ENCODE results near the gene EPS15. TPM values are rescaled to one million over a fixed set of nuclear protein-coding genes. Genes with fewer than 3 reads are reported as not detected.

Gene EPS15
- total and polyA plus RNA-seq, 2 of the 8 experiments (the other 6 are each of a cell fraction or from before 2014, with no cell fraction given): 15.9 to 57.2 TPM

GRCh38 chr1:51421964-51422363 is 97.1 kb downstream of the EPS15 start:
- Histone ChIP-seq H3K4me1 (replicated peaks in 1 of 4; ENCODE audit: control insufficient read depth in 3 of 4, insufficient read depth in 4 of 4, low read length in 3 of 4) (peaks cover 0 to 8% (median 7%) of the 10 kb centered on the region in 4 experiments; a peak in 4 of 7 replicates), H2BK5ac (ENCODE audit: low read depth, low read length) (no peak overlapping the region), H3K18ac (ENCODE audit: extremely low read depth, low read length) (no peak overlapping the region; the same call in 1 of the 2 replicates), H2BK12ac (ENCODE audit: low read depth, low read length) (no peak overlapping the region; the same call in 1 of the 2 replicates), H3K27ac (ENCODE audit: low read depth, low read length) (peak overlapping the region; percentile 74; the same call in 1 of the 2 replicates), H3K79me1 (ENCODE audit: low read depth, low read length) (no peaks in the 10 kb centered on the region), H3K23me2 (ENCODE audit: low read depth, low read length) (no peaks in the 10 kb centered on the region), H4K20me1 (replicated peaks in 1 of 2; ENCODE audit: control insufficient read depth in 1 of 2, insufficient read depth in 2 of 2, low read length in 2 of 2) (no peaks in the 10 kb centered on the region), H3K4me3 (ENCODE audit: extremely low read depth in 1 of 4, insufficient read depth in 2 of 4, low read depth in 3 of 4, low read length in 4 of 4) (peak overlapping the region in 3 of 4 experiments; percentile 14 to 75 (median 41); a peak in 5 of 8 replicates), H3K14ac (ENCODE audit: insufficient read length) (no peak overlapping the region), H3K23ac (ENCODE audit: insufficient read length) (no peak overlapping the region), H4K91ac (replicated peaks; ENCODE audit: insufficient read length, low read length) (no peak overlapping the region), H4K5ac (ENCODE audit: insufficient read length, low read depth, low read length) (peak overlapping the region; percentile 98), H2BK15ac (ENCODE audit: low read length) (no peak overlapping the region), H3K56ac (replicated peaks; ENCODE audit: insufficient read length, low read depth, low read length) (no peak overlapping the region), H3K79me2 (ENCODE audit: control insufficient read depth in 1 of 2, insufficient read depth in 2 of 2, low read length in 2 of 2) (peaks cover 0 to 48% of the 10 kb centered on the region in 2 experiments; a peak in 2 of 4 replicates), H2BK20ac (ENCODE audit: low read length) (no peak overlapping the region), H3K27me3 (replicated peaks in 1 of 4; ENCODE audit: control insufficient read depth in 3 of 4, extremely low read depth in 1 of 4, insufficient read depth in 3 of 4, low read length in 3 of 4) (no peaks in the 10 kb centered on the region), H3K36me3 (ENCODE audit: control insufficient read depth in 2 of 4, insufficient read depth in 4 of 4, low read length in 3 of 4) (no peaks in the 10 kb centered on the region; a peak in 1 of 8 replicates), H3K4me2 (ENCODE audit: insufficient read depth in 1 of 2, low read depth in 2 of 2, low read length in 2 of 2) (peak overlapping the region; percentile 58 to 66), H3K4ac (replicated peaks; ENCODE audit: insufficient read length, low read depth, low read length) (no peak overlapping the region), H2AFZ (ENCODE audit: low read length) (no peak overlapping the region), H4K8ac (ENCODE audit: extremely low read depth, insufficient read depth, low read length) (no peak overlapping the region), H3K9ac (replicated peaks in 1 of 4; ENCODE audit: extremely low read depth in 1 of 4, low read depth in 3 of 4, low read length in 3 of 4) (no peak overlapping the region; a peak in 1 of 7 replicates), H3K9me3 (ENCODE audit: insufficient read depth in 2 of 2, low read depth in 1 of 2, low read length in 1 of 2) (no peaks in the 10 kb centered on the region), H2AK5ac (ENCODE audit: low read depth, low read length) (no peak overlapping the region), H2BK120ac (replicated peaks; ENCODE audit: low read depth, low read length) (no peak overlapping the region)
- FAIRE-seq (peak; percentile 88), DNase-seq (ENCODE audit: low read depth in 1 of 2, low spot score in 2 of 2) (no peak)
- ChIA-PET CTCF (ENCODE audit: partially characterized antibody) (interaction anchor here (0.6 to 1.1 kb wide), 4 partner anchors 8 to 205 kb away, joined by 3 to 4 read pairs (median 3); no protein-coding TSS in a partner anchor), POLR2A (ENCODE audit: partially characterized antibody) (interaction anchor here (1.3 to 3.1 kb wide), 7 partner anchors 9 to 634 kb away, joined by 3 to 16 read pairs (median 5); partner anchors contain the start of gene BTF3L4)
- TF ChIP-seq NRF1 (IDR thresholded peaks at IDR 0.05; ENCODE audit: low read depth, low read length): no peak
- TF ChIP-seq SP2 (IDR thresholded peaks at IDR 0.05; ENCODE audit: low read length): no peak
- no peak for TF ChIP-seq HDAC6 (IDR thresholded peaks at IDR 0.05; ENCODE audit: low read depth, low read length)
- peak; percentile 60; the same call in 1 of the 2 replicates for TF ChIP-seq ATF3 (IDR thresholded peaks at IDR 0.05; ENCODE audit: insufficient read depth, low read depth, low read length)
- no peak for TF ChIP-seq TEAD4 (IDR thresholded peaks at IDR 0.05; ENCODE audit: low read depth, low read length)
- TF ChIP-seq RBBP5 (IDR thresholded peaks at IDR 0.05; ENCODE audit: borderline replicate concordance, low read depth, low read length): no peak
- no peak for TF ChIP-seq POLR2AphosphoS5 (IDR thresholded peaks at IDR 0.05; ENCODE audit: low read depth, low read length)
- TF ChIP-seq MAX (IDR thresholded peaks at IDR 0.05): no peak
- 0 out of 2 replicates have a peak, but pooled peaks have one; percentile 47 for TF ChIP-seq CHD2 (IDR thresholded peaks at IDR 0.05; ENCODE audit: low read length)
- TF ChIP-seq CTCF (IDR thresholded peaks at IDR 0.05; ENCODE audit: control extremely low read depth in 1 of 3, insufficient read depth in 1 of 3, low read depth in 1 of 3, low read length in 3 of 3): no peak
- TF ChIP-seq GTF2F1 (IDR thresholded peaks at IDR 0.05; ENCODE audit: borderline replicate concordance, low read depth, low read length): no peak

Measured in H1 (cell line).